ENCODE data around the gene FRY. TPM values are rescaled to one million over a fixed set of nuclear protein-coding genes. Genes with fewer than 3 reads are reported as not detected.

FRY gene
- total and polyA plus RNA-seq, 9 of the 15 experiments (the other 6 are each of a cell fraction or from before 2014, with no cell fraction given): 0.03 to 0.31 (median 0.11) TPM; not detected in 3

DNA sequence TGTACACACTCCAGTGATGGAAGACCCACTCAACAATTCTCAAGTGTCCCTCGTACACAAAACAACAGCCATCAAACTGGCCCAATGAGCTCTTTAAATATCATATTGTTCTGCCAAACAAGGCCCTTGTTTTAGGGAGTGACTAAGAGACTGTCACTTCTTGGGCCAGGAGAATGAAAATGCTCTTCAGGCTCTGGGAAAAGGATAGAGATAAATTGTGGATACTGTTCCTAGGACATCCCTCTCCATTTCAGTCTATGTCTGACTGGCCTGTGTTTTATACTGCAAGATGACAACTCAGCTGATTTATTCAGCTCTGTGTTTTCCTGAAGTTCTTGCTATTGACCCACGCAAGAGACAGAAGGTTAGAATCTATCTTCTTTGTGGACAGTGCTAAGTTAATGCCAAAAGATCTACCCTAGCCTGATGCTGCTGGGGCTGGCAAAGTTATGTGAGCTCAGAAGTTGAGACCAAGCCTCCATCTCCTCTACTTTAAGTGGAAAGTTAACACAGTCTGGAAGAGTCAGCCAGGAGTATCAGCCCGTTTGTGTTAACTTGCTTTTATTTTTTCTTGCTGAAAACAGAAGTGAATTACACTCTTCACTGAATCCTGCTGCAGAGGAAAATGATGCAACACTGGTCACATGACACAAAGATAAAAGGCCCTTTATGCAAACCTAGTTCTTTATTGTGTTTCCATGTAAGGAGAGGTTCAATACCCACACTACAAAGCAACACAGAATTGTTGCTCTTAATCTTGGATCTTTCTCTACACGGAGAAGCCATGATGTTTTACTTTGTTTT lies 14.6 kb downstream of the FRY start (continued):
- no peak for TF ChIP-seq ADNP (tag; IDR thresholded peaks at IDR 0.05)
- no peak for TF ChIP-seq ZNF830 (CRISPR knock-in tag; IDR thresholded peaks at IDR 0.05)
- no peak for TF ChIP-seq RBM25 (IDR thresholded peaks at IDR 0.05; ENCODE audit: low read depth, low read length, severe bottlenecking)
- no peak for TF ChIP-seq SREBF1 (IDR thresholded peaks at IDR 0.05; ENCODE audit: borderline replicate concordance, low read depth, low read length)
- TF ChIP-seq RREB1 (CRISPR knock-in tag; IDR thresholded peaks at IDR 0.05): no peak
- TF ChIP-seq NR2F6 (CRISPR knock-in tag; IDR thresholded peaks at IDR 0.05): no peak
- no peak for TF ChIP-seq SPI1 (IDR thresholded peaks at IDR 0.05; ENCODE audit: borderline replicate concordance, low read depth, low read length)
- TF ChIP-seq ZNF766 (CRISPR knock-in tag; conservative IDR thresholded peaks at IDR 0.05): no peak
- TF ChIP-seq, protein P1, sequence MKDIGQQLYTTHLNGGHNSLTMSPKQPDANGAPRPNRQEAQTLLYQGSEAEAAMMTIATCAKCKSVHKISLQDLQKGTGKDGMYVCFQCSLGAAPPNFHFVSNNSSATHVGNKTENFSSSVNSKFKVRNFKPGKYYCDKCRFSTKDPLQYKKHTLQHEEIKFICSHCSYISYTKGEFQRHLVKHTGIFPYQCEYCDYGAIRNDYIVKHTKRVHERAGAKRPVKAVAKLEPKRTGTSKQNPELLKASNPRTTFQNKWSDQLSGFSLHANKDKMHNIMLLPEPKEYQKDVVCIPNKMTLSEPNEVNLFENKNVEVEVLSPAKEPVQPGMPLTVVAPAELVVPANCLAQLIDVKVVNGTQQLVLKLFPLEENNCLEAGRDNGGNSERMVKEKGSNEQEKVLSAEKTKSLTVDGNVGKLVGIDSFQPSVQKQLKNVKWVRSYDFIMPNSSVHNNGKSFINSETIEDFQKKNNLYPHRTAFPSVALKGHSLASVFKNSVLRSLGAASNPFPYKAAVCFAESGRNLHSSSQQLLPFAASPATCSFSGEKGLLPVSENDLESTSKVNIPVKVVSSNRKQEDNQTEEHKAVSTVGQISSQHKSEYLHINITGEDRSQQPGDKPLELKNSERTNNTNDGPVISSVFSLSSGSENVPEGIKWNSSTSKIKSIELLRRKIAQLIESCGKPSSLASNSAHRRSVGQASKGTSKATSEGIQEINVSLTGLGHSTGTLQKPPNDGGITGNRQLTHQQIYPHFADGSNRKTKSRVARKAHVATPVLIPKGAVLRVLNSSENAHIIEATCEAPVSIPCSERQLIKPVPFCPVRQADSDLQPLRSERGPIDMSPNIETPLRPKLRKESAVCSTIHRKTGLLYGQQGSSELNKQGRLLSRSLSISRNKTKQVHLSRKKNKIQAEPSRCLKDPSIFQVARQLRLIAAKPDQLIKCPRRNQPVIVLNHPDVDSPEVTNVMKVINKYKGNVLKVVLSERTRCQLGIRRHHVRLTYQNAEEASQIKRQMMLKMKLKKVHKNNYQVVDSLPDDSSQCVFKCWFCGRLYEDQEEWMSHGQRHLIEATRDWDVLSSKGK (CRISPR knock-in tag; IDR thresholded peaks at IDR 0.05): no peak
- TF ChIP-seq SOX6 (IDR thresholded peaks at IDR 0.05): peak; percentile 27; the same call in 1 of the 2 replicates
- TF ChIP-seq POLR2G (IDR thresholded peaks at IDR 0.05; ENCODE audit: low read depth, low read length): no peak
- no peak for TF ChIP-seq BHLHE40 (IDR thresholded peaks at IDR 0.05; ENCODE audit: low read length)
- TF ChIP-seq, protein P2, sequence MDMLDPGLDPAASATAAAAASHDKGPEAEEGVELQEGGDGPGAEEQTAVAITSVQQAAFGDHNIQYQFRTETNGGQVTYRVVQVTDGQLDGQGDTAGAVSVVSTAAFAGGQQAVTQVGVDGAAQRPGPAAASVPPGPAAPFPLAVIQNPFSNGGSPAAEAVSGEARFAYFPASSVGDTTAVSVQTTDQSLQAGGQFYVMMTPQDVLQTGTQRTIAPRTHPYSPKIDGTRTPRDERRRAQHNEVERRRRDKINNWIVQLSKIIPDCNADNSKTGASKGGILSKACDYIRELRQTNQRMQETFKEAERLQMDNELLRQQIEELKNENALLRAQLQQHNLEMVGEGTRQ (CRISPR knock-in tag; IDR thresholded peaks at IDR 0.05): peak; percentile 68
- TF ChIP-seq NCOA1 (IDR thresholded peaks at IDR 0.05; ENCODE audit: low read depth): no peak
- TF ChIP-seq, protein P3, sequence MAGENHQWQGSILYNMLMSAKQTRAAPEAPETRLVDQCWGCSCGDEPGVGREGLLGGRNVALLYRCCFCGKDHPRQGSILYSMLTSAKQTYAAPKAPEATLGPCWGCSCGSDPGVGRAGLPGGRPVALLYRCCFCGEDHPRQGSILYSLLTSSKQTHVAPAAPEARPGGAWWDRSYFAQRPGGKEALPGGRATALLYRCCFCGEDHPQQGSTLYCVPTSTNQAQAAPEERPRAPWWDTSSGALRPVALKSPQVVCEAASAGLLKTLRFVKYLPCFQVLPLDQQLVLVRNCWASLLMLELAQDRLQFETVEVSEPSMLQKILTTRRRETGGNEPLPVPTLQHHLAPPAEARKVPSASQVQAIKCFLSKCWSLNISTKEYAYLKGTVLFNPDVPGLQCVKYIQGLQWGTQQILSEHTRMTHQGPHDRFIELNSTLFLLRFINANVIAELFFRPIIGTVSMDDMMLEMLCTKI (IDR thresholded peaks at IDR 0.05; ENCODE audit: partially characterized antibody): no peak
- TF ChIP-seq MEF2A (IDR thresholded peaks at IDR 0.05; ENCODE audit: control insufficient read depth, low read depth, low read length): no peak
- TF ChIP-seq NFXL1 (CRISPR knock-in tag; IDR thresholded peaks at IDR 0.05): no peak

Data from K562 (cell line).